ENCODE measurements around the gene ZNF274. TPM values are rescaled to one million over a fixed set of nuclear protein-coding genes. Genes with fewer than 3 reads are reported as not detected.
A peak's percentile ranks its signal among the peaks of the same experiment; 100 is the strongest.
"Not testable (repeated sequence)": the region's sequence is repeated elsewhere in the genome, so short reads cannot be mapped to it uniquely, and the experiment has no call there.

The ZNF274 gene
- total RNA-seq, 1 experiment from 2014 or later, result 15.4 TPM

- no peaks in the 10 kb centered on the region for H3K27me3 ChIP-seq (ENCODE audit: low read length)
- H3K4me3 ChIP-seq (ENCODE audit: low read length), result no peak overlapping the region
- ChIA-PET CTCF (no interaction called here), POLR2A (ENCODE audit: unreplicated experiment) (no interaction called here)
- peaks cover 73% of the 10 kb centered on the region for H3K9me3 ChIP-seq (ENCODE audit: low read length)
- H3K9ac ChIP-seq (ENCODE audit: low read length), result no peak overlapping the region
- DNase-seq, result no peak
- peaks cover 98% of the 10 kb centered on the region for H3K36me3 ChIP-seq (ENCODE audit: low read depth, low read length)
- H3K79me2 ChIP-seq (ENCODE audit: low read length), result no peaks in the 10 kb centered on the region
- H3F3A ChIP-seq (ENCODE audit: low read length, unreplicated experiment), result no peaks in the 10 kb centered on the region
- TF ChIP-seq CTCF (conservative IDR thresholded peaks at IDR 0.05; ENCODE audit: low read depth, low read length) (no peak), EZH2phosphoT487 (IDR thresholded peaks at IDR 0.05; ENCODE audit: borderline replicate concordance, low read length) (no peak), EZH2 (IDR thresholded peaks at IDR 0.05; ENCODE audit: low read length, unreplicated experiment) (no peak)
- BruUV-seq (replicated peaks), result no TSS peak
- no peak overlapping the region for H2AFZ ChIP-seq (ENCODE audit: low read length)
- H3K9me2 ChIP-seq (replicated peaks; ENCODE audit: low read length), result no peaks in the 10 kb centered on the region
- no peaks in the 10 kb centered on the region for H4K20me1 ChIP-seq (ENCODE audit: low read length)
- no peaks in the 10 kb centered on the region for H3K4me1 ChIP-seq (ENCODE audit: insufficient read depth, low read length)
- H3K27ac ChIP-seq (ENCODE audit: low read length), result no peak overlapping the region
- intact Hi-C loops (cut with micrococcal nuclease), result no loop called here
- H3K4me2 ChIP-seq (ENCODE audit: low read length), result no peak overlapping the region
- ATAC-seq, result no peak
These were observed 66.0 kb downstream of the ZNF274 start for GRCh38 chr19:58248886-58249285.

GRCh38 chr19:58252102-58252685 lies 69.3 kb downstream of the ZNF274 start:
- H3K4me3 ChIP-seq (ENCODE audit: low read length), result no peak overlapping the region; the same call in 1 of the 2 replicates
- H3K4me1 ChIP-seq (ENCODE audit: insufficient read depth, low read length), result no peaks in the 10 kb centered on the region
- intact Hi-C loops (cut with micrococcal nuclease), result no loop called here
- no peak for ATAC-seq
- peaks cover 95% of the 10 kb centered on the region for H3K36me3 ChIP-seq (ENCODE audit: low read depth, low read length)
- H3F3A ChIP-seq (ENCODE audit: low read length, unreplicated experiment), result no peaks in the 10 kb centered on the region
- no peak overlapping the region for H3K9ac ChIP-seq (ENCODE audit: low read length)
- CTCF ChIA-PET, result no interaction called here
- POLR2A ChIA-PET (ENCODE audit: unreplicated experiment), result no interaction called here
- no peaks in the 10 kb centered on the region for H3K9me2 ChIP-seq (replicated peaks; ENCODE audit: low read length)
- H3K9me3 ChIP-seq (ENCODE audit: low read length), result peaks cover 79% of the 10 kb centered on the region
- DNase-seq, result peak; percentile 30
- no peaks in the 10 kb centered on the region for H4K20me1 ChIP-seq (ENCODE audit: low read length)
- H2AFZ ChIP-seq (ENCODE audit: low read length), result no peak overlapping the region
- no TSS peak for BruUV-seq (replicated peaks)
- H3K27me3 ChIP-seq (ENCODE audit: low read length), result no peaks in the 10 kb centered on the region
- TF ChIP-seq CTCF (conservative IDR thresholded peaks at IDR 0.05; ENCODE audit: low read depth, low read length) (no peak), EZH2phosphoT487 (IDR thresholded peaks at IDR 0.05; ENCODE audit: borderline replicate concordance, low read length) (no peak), EZH2 (IDR thresholded peaks at IDR 0.05; ENCODE audit: low read length, unreplicated experiment) (no peak)
- no peak overlapping the region for H3K4me2 ChIP-seq (ENCODE audit: low read length)
- no peaks in the 10 kb centered on the region for H3K79me2 ChIP-seq (ENCODE audit: low read length)
- no peak overlapping the region for H3K27ac ChIP-seq (ENCODE audit: low read length)

- DNase-seq; H3K4me2 ChIP-seq (ENCODE audit: low read length); ATAC-seq; H3K4me1 ChIP-seq (ENCODE audit: insufficient read depth, low read length); H3K27me3 ChIP-seq (ENCODE audit: low read length); POLR2A ChIA-PET (ENCODE audit: unreplicated experiment); CTCF ChIA-PET; H3K9me2 ChIP-seq (replicated peaks; ENCODE audit: low read length); H3K27ac ChIP-seq (ENCODE audit: low read length); BruUV-seq (replicated peaks); H4K20me1 ChIP-seq (ENCODE audit: low read length); H2AFZ ChIP-seq (ENCODE audit: low read length); H3K9ac ChIP-seq (ENCODE audit: low read length); intact Hi-C loops (cut with micrococcal nuclease); H3K79me2 ChIP-seq (ENCODE audit: low read length); H3F3A ChIP-seq (ENCODE audit: low read length, unreplicated experiment); H3K4me3 ChIP-seq (ENCODE audit: low read length): not testable (repeated sequence)
- Histone ChIP-seq H3K9me3 (ENCODE audit: low read length) (peaks cover 85% of the 10 kb centered on the region), H3K36me3 (ENCODE audit: low read depth, low read length) (peaks cover 96% of the 10 kb centered on the region)
These were observed 75.4 kb downstream of the ZNF274 start for GRCh38 chr19:58258259-58258658.

Data from PC-3 (cell line).